NCI-H2107 treated with DMSO at 0.1 percent for 48 hours (cell line): ENCODE data around the gene COX7A2.

Source experiments
- DNase-seq: peaks from one replicate; lab custom pipeline; 2025; ENCODE audit not compliant: unreplicated experiment; lab: John Stamatoyannopoulos, UW

The COX7A2 gene

GRCh38 chr6:75243333-75244062 lies at the start of gene COX7A2:
TSS of gene COX7A2 (minus strand) at chr6:75243801. CDS start at chr6:75243734, 67 bp downstream.
- DNase-seq = peak; percentile 97

GRCh38 chr6:75292555-75292954 lies 49.0 kb upstream of the COX7A2 start:
- DNase-seq = no peak

- no peak for DNase-seq
These were observed 48.1 kb upstream of the COX7A2 start for GRCh38 chr6:75291744-75292143.

- DNase-seq = no peak
These were observed 47.7 kb upstream of the COX7A2 start for GRCh38 chr6:75291331-75291730.

- no peak for DNase-seq
These were observed 46.7 kb upstream of the COX7A2 start for GRCh38 chr6:75290136-75290945.

GRCh38 chr6:75288023-75288422 lies 44.4 kb upstream of the COX7A2 start:
- no peak for DNase-seq

- DNase-seq = no peak
These were observed 43.8 kb upstream of the COX7A2 start for GRCh38 chr6:75287424-75287823.

GRCh38 chr6:75286955-75287354 lies 43.4 kb upstream of the COX7A2 start:
- no peak for DNase-seq

- DNase-seq = peak; percentile 69
These were observed 41.7 kb upstream of the COX7A2 start for GRCh38 chr6:75285283-75285639.

- DNase-seq = peak; percentile 99
These were observed 41.2 kb upstream of the COX7A2 start, which contains the start of gene TMEM30A for GRCh38 chr6:75284632-75285282. TSS of gene TMEM30A (minus strand) at chr6:75284792. CDS start at chr6:75284638, 154 bp downstream.

- DNase-seq = no peak
These were observed 40.5 kb upstream of the COX7A2 start for GRCh38 chr6:75283907-75284631.

GRCh38 chr6:75282706-75283105 lies 39.1 kb upstream of the COX7A2 start:
- DNase-seq = no peak

- no peak for DNase-seq
These were observed 38.1 kb upstream of the COX7A2 start for GRCh38 chr6:75281653-75282052.

GRCh38 chr6:75280131-75280855 lies 36.7 kb upstream of the COX7A2 start:
- no peak for DNase-seq

GRCh38 chr6:75279418-75279817 lies 35.8 kb upstream of the COX7A2 start:
- DNase-seq = no peak

- no peak for DNase-seq
These were observed 35.0 kb upstream of the COX7A2 start for GRCh38 chr6:75278474-75279077.

GRCh38 chr6:75275067-75275466 lies 31.5 kb upstream of the COX7A2 start:
- no peak for DNase-seq

GRCh38 chr6:75273009-75273408 lies 29.4 kb upstream of the COX7A2 start:
- DNase-seq = no peak

- DNase-seq = no peak
These were observed 28.7 kb upstream of the COX7A2 start for GRCh38 chr6:75272145-75272840.
